PC-9 (cell line): ENCODE results near the gene MED13L. TPM values are rescaled to one million over a fixed set of nuclear protein-coding genes. Genes with fewer than 3 reads are reported as not detected.
A peak's percentile ranks its signal among the peaks of the same experiment; 100 is the strongest.
"Not testable (repeated sequence)": the region's sequence is repeated elsewhere in the genome, so short reads cannot be mapped to it uniquely, and the experiment has no call there.

Experiments used
- BruUV-seq: library from RNA; stranded (reverse); fragments of 400-500 nt; replicated peaks from 2 replicates; lab custom pipeline; 2021; lab: Mats Ljungman, UMichigan
- CTCF ChIA-PET: fragments of 300-600 bp; sonication (Branson Sonifier 250); formaldehyde crosslinking; loops from one replicate; lab custom pipeline; 2022; ENCODE audit warnings: antibody characterized with exemption; lab: Charles Lee
- POLR2A ChIA-PET: fragments of 300-600 bp; sonication (Branson Sonifier 250); formaldehyde crosslinking; loops from one replicate; lab custom pipeline; 2022; ENCODE audit warnings: antibody characterized with exemption; ENCODE audit not compliant: unreplicated experiment; lab: Charles Lee
- DNase-seq, 2 experiments: peaks; one replicate each; pipeline versions ENCODE4 v3.0.0 to v3.0.0-alpha.2; 2015 to 2022; ENCODE audit warnings: mixed read lengths in 1 of 2
- H2AFZ ChIP-seq: fragments of 200-600 bp; sonication (generic); 2 replicates; pipeline ENCODE4 v1.8.1; 2017; ENCODE audit warnings: antibody characterized with exemption
- H3F3A ChIP-seq: fragments of 200-600 bp; sonication (generic); 2 replicates; pipeline ENCODE4 v1.8.1; 2017; ENCODE audit warnings: antibody characterized with exemption, mild to moderate bottlenecking, low read depth; ENCODE audit not compliant: insufficient read depth
- H3K27ac ChIP-seq: fragments of 200-600 bp; sonication (generic); 2 replicates; pipeline ENCODE4 v1.6.1; 2016; ENCODE audit warnings: mixed run types
- H3K27me3 ChIP-seq: fragments of 200-600 bp; sonication (generic); 2 replicates; pipeline ENCODE4 v1.6.1; 2016; ENCODE audit warnings: low read depth, mixed run types; ENCODE audit not compliant: insufficient read depth
- H3K36me3 ChIP-seq: fragments of 200-600 bp; sonication (generic); 2 replicates; pipeline ENCODE4 v1.6.1; 2016; ENCODE audit warnings: low read depth, mixed run types
- H3K4me1 ChIP-seq: fragments of 200-600 bp; sonication (generic); replicated peaks from 2 replicates; pipeline ENCODE4 v1.6.1; 2016; ENCODE audit warnings: mixed run types; ENCODE audit not compliant: insufficient read depth
- H3K4me2 ChIP-seq: fragments of 200-600 bp; sonication (generic); 2 replicates; pipeline ENCODE4 v1.6.1; 2017; ENCODE audit warnings: mixed run types
- H3K4me3 ChIP-seq: fragments of 200-600 bp; sonication (generic); 2 replicates; pipeline ENCODE4 v1.6.1; 2016; ENCODE audit warnings: mixed run types
- H3K79me2 ChIP-seq: fragments of 200-600 bp; sonication (generic); 2 replicates; pipeline ENCODE4 v1.6.1; 2017; ENCODE audit warnings: low read depth, mixed run types
- H3K9me2 ChIP-seq: fragments of 200-600 bp; sonication (generic); 2 replicates; pipeline ENCODE4 v1.8.1; 2017; ENCODE audit warnings: mild to moderate bottlenecking; ENCODE audit not compliant: insufficient read depth
- H3K9me3 ChIP-seq: fragments of 200-600 bp; sonication (generic); 2 replicates; pipeline ENCODE4 v1.8.1; 2016; ENCODE audit warnings: low read depth; ENCODE audit not compliant: insufficient read depth
- H4K20me1 ChIP-seq: fragments of 200-600 bp; sonication (generic); 2 replicates; pipeline ENCODE4 v1.8.1; 2017; ENCODE audit not compliant: insufficient read depth
- EZH2 ChIP-seq: fragments of 200-600 bp; sonication (generic); IDR thresholded peaks from 2 replicates; pipeline ENCODE4 v1.8.0; 2017; ENCODE audit warnings: antibody characterized with exemption, low read depth
- intact Hi-C: fragments of 100-400 bp; cut with micrococcal nuclease; formaldehyde crosslinking; loops from one replicate; pipeline ENCODE4 v1.10.0; 2022; ENCODE audit not compliant: unreplicated experiment
- total RNA-seq: library from RNA; stranded (reverse); gene quantifications from 2 replicates; pipeline ENCODE4 v1.2.3, GENCODE V29; 2021
- TF ChIP-seq, protein P1 (sequence below): fragments of 200-600 bp; sonication (generic); conservative IDR thresholded peaks from 2 replicates; pipeline ENCODE4 v1.6.1; 2017; ENCODE audit warnings: mixed run types, antibody characterized with exemption, mild to moderate bottlenecking, moderate library complexity

Gene MED13L
- total RNA-seq, 1 experiment from 2014 or later = 89.5 TPM

DNA sequence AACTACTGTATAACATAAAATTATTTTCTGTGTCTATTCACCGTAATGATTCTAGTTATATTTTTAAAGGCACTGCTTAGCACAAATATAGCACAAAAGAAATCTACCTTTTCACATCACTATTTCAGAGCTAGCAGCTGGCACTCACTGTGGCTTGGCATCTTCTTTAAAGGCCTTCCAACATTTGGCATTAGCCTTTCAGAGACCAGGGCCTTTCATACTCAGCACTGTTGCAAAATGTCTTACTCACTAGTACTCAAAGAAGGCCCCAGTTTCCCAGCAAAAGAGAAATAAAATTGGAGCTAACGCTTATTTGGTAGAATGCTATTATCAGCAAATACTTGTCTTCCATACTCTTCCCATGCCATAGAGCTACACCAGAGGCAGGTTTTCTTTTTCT is 238.4 kb downstream of the MED13L start:
- POLR2A ChIA-PET = no interaction called here

DNA sequence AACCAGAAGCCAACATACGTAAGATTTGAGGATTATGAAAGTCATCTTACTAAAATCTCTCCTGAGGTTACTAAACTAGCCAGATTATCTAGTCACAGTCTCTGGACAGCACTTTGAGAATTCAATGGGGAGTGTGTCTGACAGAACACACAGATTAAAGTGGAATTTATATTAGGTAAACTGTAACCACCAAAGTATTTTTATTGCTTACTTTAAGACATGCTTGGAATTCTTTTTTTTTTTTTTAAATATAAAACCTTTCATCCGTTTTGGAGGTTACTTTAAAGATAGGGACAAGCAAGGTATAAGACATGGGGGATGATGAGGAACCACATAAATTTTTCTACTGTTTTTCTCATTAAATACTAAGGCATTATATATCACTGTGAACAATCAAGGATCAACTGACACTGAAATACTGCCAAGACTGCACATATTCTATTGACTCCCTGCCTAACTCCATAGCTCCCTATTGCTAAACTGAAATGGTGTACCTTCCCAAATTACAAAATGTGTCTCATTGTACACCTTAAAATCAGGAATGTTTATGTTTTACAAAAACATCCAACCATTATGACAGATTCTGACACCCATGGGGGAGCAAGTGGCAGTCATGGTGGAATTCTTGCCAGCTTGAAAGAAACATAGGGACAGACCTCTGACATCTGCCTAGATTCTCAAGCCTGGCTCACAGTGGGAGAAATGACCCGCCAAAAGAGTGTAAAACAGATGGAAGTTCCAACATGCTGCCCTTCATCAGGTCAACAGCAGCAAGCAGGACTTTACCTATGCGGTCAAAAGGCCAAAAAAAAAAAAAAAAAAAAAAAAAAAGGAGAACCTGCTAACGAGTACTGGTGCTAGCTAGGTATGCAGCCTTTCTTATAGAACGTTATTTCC is 239.3 kb downstream of the MED13L start:
- Histone ChIP-seq H3K9me3 (no peaks in the 10 kb centered on the region), H4K20me1 (peaks cover 14% of the 10 kb centered on the region), H3K27me3 (no peaks in the 10 kb centered on the region), H3K79me2 (peaks cover 40% of the 10 kb centered on the region; the same call in 1 of the 2 replicates), H3K4me3 (no peak overlapping the region), H3K4me1 (no peaks in the 10 kb centered on the region), H3K27ac (no peak overlapping the region), H3K36me3 (no peaks in the 10 kb centered on the region), H3K9me2 (no peaks in the 10 kb centered on the region), H3K4me2 (no peak overlapping the region), H2AFZ (no peak overlapping the region), H3F3A (peaks cover 5% of the 10 kb centered on the region; the same call in 1 of the 2 replicates)
- POLR2A ChIA-PET = no interaction called here
- TF ChIP-seq, protein P1, sequence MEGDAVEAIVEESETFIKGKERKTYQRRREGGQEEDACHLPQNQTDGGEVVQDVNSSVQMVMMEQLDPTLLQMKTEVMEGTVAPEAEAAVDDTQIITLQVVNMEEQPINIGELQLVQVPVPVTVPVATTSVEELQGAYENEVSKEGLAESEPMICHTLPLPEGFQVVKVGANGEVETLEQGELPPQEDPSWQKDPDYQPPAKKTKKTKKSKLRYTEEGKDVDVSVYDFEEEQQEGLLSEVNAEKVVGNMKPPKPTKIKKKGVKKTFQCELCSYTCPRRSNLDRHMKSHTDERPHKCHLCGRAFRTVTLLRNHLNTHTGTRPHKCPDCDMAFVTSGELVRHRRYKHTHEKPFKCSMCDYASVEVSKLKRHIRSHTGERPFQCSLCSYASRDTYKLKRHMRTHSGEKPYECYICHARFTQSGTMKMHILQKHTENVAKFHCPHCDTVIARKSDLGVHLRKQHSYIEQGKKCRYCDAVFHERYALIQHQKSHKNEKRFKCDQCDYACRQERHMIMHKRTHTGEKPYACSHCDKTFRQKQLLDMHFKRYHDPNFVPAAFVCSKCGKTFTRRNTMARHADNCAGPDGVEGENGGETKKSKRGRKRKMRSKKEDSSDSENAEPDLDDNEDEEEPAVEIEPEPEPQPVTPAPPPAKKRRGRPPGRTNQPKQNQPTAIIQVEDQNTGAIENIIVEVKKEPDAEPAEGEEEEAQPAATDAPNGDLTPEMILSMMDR = no peak
- TF ChIP-seq EZH2 = no peak
- intact Hi-C loops = no loop called here
- peak in 1 of 2 experiments; percentile 68 for DNase-seq
- CTCF ChIA-PET = interaction anchor here (0.5 kb wide), 1 partner anchor 189 kb away, joined by 4 read pairs; no protein-coding TSS in a partner anchor
- no TSS peak for BruUV-seq

More for the DNA sequence above, 238.4 kb downstream of the MED13L start:
- no peak for DNase-seq
- intact Hi-C loops = no loop called here
- Histone ChIP-seq H3K36me3 (no peaks in the 10 kb centered on the region), H3K4me3 (no peak overlapping the region), H3K27ac (no peak overlapping the region), H3K4me2 (no peak overlapping the region), H3K9me3 (no peaks in the 10 kb centered on the region), H3F3A (peaks cover 5% of the 10 kb centered on the region; the same call in 1 of the 2 replicates), H3K4me1 (no peaks in the 10 kb centered on the region), H3K9me2 (no peaks in the 10 kb centered on the region), H3K27me3 (no peaks in the 10 kb centered on the region), H3K79me2 (peaks cover 46% of the 10 kb centered on the region; the same call in 1 of the 2 replicates), H2AFZ (no peak overlapping the region), H4K20me1 (peaks cover 14% of the 10 kb centered on the region)
- TF ChIP-seq, protein P1 = no peak
- TF ChIP-seq EZH2 = no peak
- CTCF ChIA-PET = no interaction called here
- BruUV-seq = no TSS peak

DNA sequence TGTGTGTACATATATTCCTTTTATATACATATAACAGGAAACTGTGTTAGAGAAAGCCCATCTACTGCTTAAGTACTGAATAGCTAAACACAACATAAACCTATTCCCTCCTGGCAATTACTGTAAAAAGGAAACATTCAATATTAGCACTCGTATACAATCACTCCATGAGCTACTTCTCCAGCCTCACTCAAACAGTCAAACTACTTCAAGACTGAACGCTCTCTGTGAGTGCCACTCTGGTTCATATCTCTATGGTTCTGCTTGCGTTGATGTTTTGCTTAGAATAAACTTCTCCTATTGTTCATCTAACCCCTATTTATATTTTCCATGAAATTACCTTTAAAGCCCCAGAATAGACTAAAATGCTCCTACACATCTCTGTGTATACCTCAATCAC is 243.7 kb downstream of the MED13L start:
- ChIA-PET CTCF (no interaction called here), POLR2A (no interaction called here)
- no peak overlapping the region for H3K4me3 ChIP-seq
- H3K4me1 ChIP-seq = no peaks in the 10 kb centered on the region
- TF ChIP-seq, protein P1 = no peak
- TF ChIP-seq EZH2 = no peak
- H3F3A ChIP-seq = peaks cover 9% of the 10 kb centered on the region; the same call in 1 of the 2 replicates
- peaks cover 37% of the 10 kb centered on the region for H3K79me2 ChIP-seq
- BruUV-seq = no TSS peak
- H3K9me3 ChIP-seq = no peaks in the 10 kb centered on the region
- no peak overlapping the region for H3K4me2 ChIP-seq
- no peaks in the 10 kb centered on the region for H3K27me3 ChIP-seq
- intact Hi-C loops = no loop called here
- no peak overlapping the region for H3K27ac ChIP-seq
- no peaks in the 10 kb centered on the region for H3K36me3 ChIP-seq
- H2AFZ ChIP-seq = no peak overlapping the region
- H3K9me2 ChIP-seq = no peaks in the 10 kb centered on the region
- DNase-seq = no peak
- peaks cover 14% of the 10 kb centered on the region for H4K20me1 ChIP-seq

DNA sequence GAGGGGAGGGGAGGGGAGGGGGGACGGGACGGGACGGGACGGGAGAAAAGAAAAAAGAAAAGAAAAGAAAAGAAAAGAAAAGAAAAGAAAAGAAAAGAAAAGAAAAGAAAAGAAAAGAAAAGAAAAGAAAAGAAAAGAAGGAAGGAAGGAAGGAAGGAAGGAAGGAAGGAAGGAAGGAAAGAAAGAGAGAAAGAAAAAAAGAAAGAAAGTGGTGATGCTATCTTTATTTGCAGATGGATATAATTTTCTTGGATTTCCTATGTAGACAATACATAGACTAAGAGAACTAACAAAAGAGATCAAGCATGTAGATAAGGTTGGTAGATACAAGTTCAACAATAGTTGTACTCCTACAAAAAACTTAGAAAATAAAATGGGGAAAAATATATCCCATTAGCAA is 245.9 kb downstream of the MED13L start:
- H2AFZ ChIP-seq, H3K4me1 ChIP-seq, BruUV-seq, H3F3A ChIP-seq, H3K9me3 ChIP-seq, DNase-seq, H3K27me3 ChIP-seq, H3K4me3 ChIP-seq, H3K4me2 ChIP-seq, intact Hi-C loops, H3K27ac ChIP-seq, POLR2A ChIA-PET, H3K36me3 ChIP-seq, CTCF ChIA-PET, H3K9me2 ChIP-seq: not testable (repeated sequence)
- Histone ChIP-seq H4K20me1 (peaks cover 15% of the 10 kb centered on the region; the same call in 1 of the 2 replicates), H3K79me2 (peaks cover 43% of the 10 kb centered on the region)
